RWPE1 (cell line): Measurements from ENCODE around the gene TRMO.

Experiments
- CTCF ChIA-PET: fragments of 350-600 bp; sonication (Branson Sonifier 250); formaldehyde crosslinking; extraction: SDS; loops from one replicate; lab custom pipeline; 2021; lab: Yijun Ruan, JAX
- POLR2A ChIA-PET: fragments of 400-600 bp; formaldehyde crosslinking; extraction: SDS; loops from one replicate; lab custom pipeline; 2020; ENCODE audit warnings: antibody characterized with exemption; ENCODE audit not compliant: low non-redundant PET; lab: Yijun Ruan, JAX
- DNase-seq: peaks from one replicate; pipeline ENCODE4 v3.0.0; 2012; ENCODE audit warnings: low spot score
- H3K27ac ChIP-seq: fragments of 450-650 bp; 2 replicates; pipeline ENCODE4 v1.5.1; 2017
- CTCF ChIP-seq: fragments of 450-650 bp; conservative IDR thresholded peaks from 2 replicates; pipeline ENCODE4 v1.5.1; 2017; ENCODE audit warnings: low read depth, mild to moderate bottlenecking

TRMO gene

DNA sequence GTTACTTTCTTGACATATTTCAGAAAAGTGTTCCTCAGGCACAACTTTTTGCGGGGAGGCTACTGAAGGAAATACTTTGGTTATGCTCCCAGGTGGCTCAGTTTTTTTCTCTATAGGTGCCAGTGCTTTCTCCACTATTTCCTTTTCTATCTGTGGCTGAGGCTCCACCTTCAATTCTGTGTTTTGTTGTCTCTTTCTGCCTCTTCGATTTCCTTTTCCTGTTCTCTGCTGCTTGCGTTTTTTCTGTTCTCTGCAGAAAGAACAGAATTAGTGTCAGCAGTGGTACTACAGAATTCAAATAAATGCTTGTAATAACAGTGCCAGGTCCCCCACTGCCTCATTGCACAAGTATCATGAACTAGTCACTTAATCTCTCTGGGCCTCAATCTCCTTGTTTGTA, 8.7 kb upstream of the TRMO start:
- no peak overlapping the region for H3K27ac ChIP-seq
- DNase-seq = no peak
- TF ChIP-seq CTCF = no peak
- POLR2A ChIA-PET = no interaction called here
- CTCF ChIA-PET = interaction anchor here (0.6 kb wide), 1 partner anchor 31 kb away, joined by 3 read pairs; no protein-coding TSS in a partner anchor

- ChIA-PET POLR2A (interaction anchor here (0.6 kb wide), 1 partner anchor 130 kb away, joined by 3 read pairs; no protein-coding TSS in a partner anchor), CTCF (interaction anchor here (0.6 to 0.7 kb wide), 4 partner anchors 95 to 1176 kb away, joined by 3 to 5 read pairs (median 3); partner anchors contain the start of gene TGFBR1)
- H3K27ac ChIP-seq = no peak overlapping the region
- DNase-seq = no peak
- no peak for TF ChIP-seq CTCF
Measured at GRCh38 chr9:97928986-97929604, 6.8 kb upstream of the TRMO start.

DNA sequence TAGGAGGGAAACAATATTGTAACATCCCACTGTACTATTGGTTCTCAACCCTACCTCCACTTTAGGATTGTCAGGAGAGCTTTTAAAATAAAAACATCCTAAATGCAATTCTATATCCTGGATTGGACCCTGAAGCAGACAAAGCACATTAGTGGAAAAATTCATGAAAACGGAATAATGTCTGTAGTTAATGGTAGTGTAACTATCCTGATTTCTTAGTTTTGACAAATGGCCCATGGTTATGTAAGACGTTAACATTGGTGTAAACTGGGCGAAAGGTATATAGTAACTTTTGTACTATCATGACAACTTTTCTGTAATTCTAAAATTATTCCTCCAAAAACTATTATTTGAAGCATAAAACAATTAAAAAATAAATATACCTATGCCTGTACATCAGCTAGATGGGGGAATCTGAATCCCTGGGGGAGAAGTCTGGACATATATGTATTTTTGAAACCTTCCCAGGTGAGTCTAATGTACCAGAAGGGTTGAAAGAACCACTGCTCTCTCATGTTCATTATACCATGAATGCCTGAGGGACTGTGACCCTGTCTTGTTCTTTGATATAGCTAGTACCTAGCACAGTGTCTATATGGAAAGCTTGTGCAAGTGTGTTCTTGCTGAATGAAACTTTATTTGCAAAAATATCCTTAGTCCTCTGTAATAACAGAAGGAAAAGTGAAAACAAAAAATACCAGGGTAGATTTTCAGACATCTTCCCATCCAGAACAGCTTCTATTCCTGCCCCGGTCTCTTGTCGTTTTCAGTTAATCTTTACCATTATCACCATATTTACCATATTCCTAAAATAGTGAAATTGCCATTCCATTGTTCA, 3.4 kb upstream of the TRMO start:
- DNase-seq = no peak
- TF ChIP-seq CTCF = no peak
- CTCF ChIA-PET = interaction anchor here (0.6 kb wide), 1 partner anchor 27 kb away, joined by 3 read pairs; no protein-coding TSS in a partner anchor
- POLR2A ChIA-PET = no interaction called here
- no peak overlapping the region for H3K27ac ChIP-seq

GRCh38 chr9:97924386-97924785, 2.1 kb upstream of the TRMO start:
- TF ChIP-seq CTCF = no peak
- H3K27ac ChIP-seq = no peak overlapping the region
- POLR2A ChIA-PET = no interaction called here
- DNase-seq = no peak
- CTCF ChIA-PET = interaction anchor here (0.6 to 2.8 kb wide), 17 partner anchors 10 to 391 kb away, joined by 3 to 18 read pairs (median 3); partner anchors contain the start of gene ANP32B

DNA sequence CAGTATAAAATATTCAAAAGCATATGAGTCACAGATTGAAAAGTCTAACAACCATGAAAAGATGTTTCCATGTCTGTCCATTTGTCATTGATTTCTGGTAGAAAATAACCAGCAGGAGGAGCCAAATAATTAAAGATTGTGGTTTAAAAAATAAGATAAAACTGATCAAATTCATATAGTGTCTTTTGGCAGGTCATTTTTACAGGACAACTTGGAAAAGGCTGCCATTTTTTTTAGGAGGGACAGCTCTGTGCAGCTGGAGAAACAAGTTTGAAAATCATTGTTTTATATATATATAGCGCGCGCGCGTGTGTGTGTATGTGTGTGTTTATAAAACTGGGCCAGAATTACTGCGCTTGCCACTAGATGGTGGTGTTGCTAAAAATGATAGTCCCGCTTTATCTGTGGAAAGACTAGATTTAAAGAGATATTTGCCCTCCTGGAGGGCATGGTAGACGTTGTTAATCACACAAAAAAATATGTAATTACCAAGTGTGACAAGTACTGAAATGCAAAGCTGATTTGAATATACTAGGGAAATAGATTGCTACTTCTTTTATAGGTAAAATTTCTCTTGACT, 1.3 kb upstream of the TRMO start:
- POLR2A ChIA-PET = interaction anchor here (1.4 kb wide), 1 partner anchor 332 kb away, joined by 14 read pairs; the partner anchor contains the start of gene TBC1D2
- H3K27ac ChIP-seq = no peak overlapping the region
- peak; percentile 98 for TF ChIP-seq CTCF
- peak; percentile 81 for DNase-seq
- CTCF ChIA-PET = interaction anchor here (0.6 to 2.8 kb wide), 26 partner anchors 9 to 392 kb away, joined by 3 to 18 read pairs (median 4); partner anchors contain the start of genes ANP32B and TBC1D2
